Activated CD8-positive, alpha-beta T cell treated with anti-CD3 and anti-CD28 coated beads, Interleukin-2, amount 10 ng/mL, durations not matched to agents 7 days and 5 days (primary cell): ENCODE results near the gene AKT3. TPM values are rescaled to one million over a fixed set of nuclear protein-coding genes. Genes with fewer than 3 reads are reported as not detected.

ENCODE experiments used
- ATAC-seq: fragments of 150-1000 bp; cut with Tn5 transposase; one replicate; pipeline ENCODE4 v1.10.0; 2021; ENCODE audit warnings: moderate library complexity
- CTCF ChIA-PET: fragments of 350-600 bp; sonication (Branson Sonifier 250); formaldehyde crosslinking; loops from one replicate; lab custom pipeline; 2021; ENCODE audit warnings: antibody characterized with exemption; lab: Charles Lee
- POLR2A ChIA-PET: fragments of 350-600 bp; sonication (Branson Sonifier 250); formaldehyde crosslinking; loops from one replicate; lab custom pipeline; 2021; ENCODE audit warnings: antibody characterized with exemption; lab: Charles Lee
- DNase-seq: peaks from one replicate; pipeline ENCODE4 v3.0.0-alpha.2; 2020
- H3K27ac Mint-ChIP-seq: one replicate; pipeline ENCODE4 v1.8.0; 2021; ENCODE audit warnings: mild to moderate bottlenecking, mixed read lengths
- H3K27me3 Mint-ChIP-seq: one replicate; pipeline ENCODE4 v1.8.0; 2021; ENCODE audit warnings: low read depth, mixed read lengths
- H3K36me3 Mint-ChIP-seq: one replicate; pipeline ENCODE4 v1.8.0; 2021; ENCODE audit warnings: low read depth, mixed read lengths
- H3K4me1 Mint-ChIP-seq: one replicate; pipeline ENCODE4 v1.8.0; 2021; ENCODE audit warnings: low read depth, mixed read lengths
- H3K4me3 Mint-ChIP-seq: one replicate; pipeline ENCODE4 v1.8.0; 2021; ENCODE audit warnings: mild to moderate bottlenecking, mixed read lengths
- H3K9me3 Mint-ChIP-seq: one replicate; pipeline ENCODE4 v1.8.0; 2022; ENCODE audit warnings: mixed read lengths; ENCODE audit not compliant: insufficient read depth
- total RNA-seq, 2 experiments: library from RNA; stranded (reverse); gene quantifications; one replicate each; pipeline ENCODE4 v1.2.3, GENCODE V29; 2021

The AKT3 gene
- total RNA-seq, 2 experiments from 2014 or later = 23.9 to 25.2 TPM

GRCh38 chr1:243742819-243743218 lies 107.2 kb downstream of the AKT3 start:
- Mint-ChIP-seq H3K9me3 (peaks cover 4% of the 10 kb centered on the region), H3K36me3 (peaks cover 3% of the 10 kb centered on the region), H3K27ac (no peak overlapping the region), H3K27me3 (no peaks in the 10 kb centered on the region), H3K4me1 (peaks cover 11% of the 10 kb centered on the region), H3K4me3 (no peak overlapping the region)
- DNase-seq = no peak
- POLR2A ChIA-PET = no interaction called here
- CTCF ChIA-PET = interaction anchor here (0.6 to 0.7 kb wide), 3 partner anchors 8 to 399 kb away, joined by 3 read pairs; no protein-coding TSS in a partner anchor
- no peak for ATAC-seq

- Mint-ChIP-seq H3K9me3 (peaks cover 4% of the 10 kb centered on the region), H3K36me3 (peaks cover 3% of the 10 kb centered on the region), H3K4me1 (peaks cover 11% of the 10 kb centered on the region), H3K4me3 (no peak overlapping the region), H3K27me3 (no peaks in the 10 kb centered on the region), H3K27ac (no peak overlapping the region)
- DNase-seq (no peak), ATAC-seq (no peak)
- POLR2A ChIA-PET = no interaction called here
- CTCF ChIA-PET = interaction anchor here (1.1 to 1.6 kb wide), 2 partner anchors 9 to 397 kb away, joined by 4 read pairs; no protein-coding TSS in a partner anchor
These were observed 109.6 kb downstream of the AKT3 start for GRCh38 chr1:243740255-243740999.

- Mint-ChIP-seq H3K27me3 (no peaks in the 10 kb centered on the region), H3K27ac (no peak overlapping the region), H3K4me3 (no peak overlapping the region), H3K9me3 (peaks cover 4% of the 10 kb centered on the region), H3K4me1 (peaks cover 11% of the 10 kb centered on the region), H3K36me3 (peaks cover 3% of the 10 kb centered on the region)
- CTCF ChIA-PET = interaction anchor here (1.1 to 1.6 kb wide), 2 partner anchors 8 to 396 kb away, joined by 4 read pairs; no protein-coding TSS in a partner anchor
- POLR2A ChIA-PET = no interaction called here
- ATAC-seq = no peak
- no peak for DNase-seq
These were observed 110.6 kb downstream of the AKT3 start for GRCh38 chr1:243739335-243740003.

DNA sequence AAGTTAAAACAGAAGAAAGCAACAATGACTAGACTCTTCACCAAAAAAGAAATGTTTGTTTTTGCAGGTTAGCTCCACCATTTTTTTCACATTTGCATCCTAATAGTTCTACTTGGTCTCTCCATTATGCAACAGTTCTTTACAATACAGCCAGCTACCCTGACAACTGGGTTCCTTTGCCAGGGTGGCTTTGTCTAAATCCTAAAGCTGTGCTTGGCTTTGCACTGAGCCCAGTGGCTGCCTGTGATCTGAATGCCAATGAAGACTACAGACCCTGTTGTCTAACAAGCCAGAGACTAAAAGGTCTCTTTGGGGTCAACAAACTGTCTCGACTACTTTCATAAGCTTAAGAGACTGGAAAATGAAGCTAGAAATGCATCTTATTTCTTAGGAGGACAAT lies 112.0 kb downstream of the AKT3 start:
- Mint-ChIP-seq H3K36me3 (no peaks in the 10 kb centered on the region), H3K4me3 (no peak overlapping the region), H3K4me1 (peaks cover 11% of the 10 kb centered on the region), H3K27me3 (no peaks in the 10 kb centered on the region), H3K9me3 (peaks cover 4% of the 10 kb centered on the region), H3K27ac (no peak overlapping the region)
- ChIA-PET CTCF (interaction anchor here (1.0 kb wide), 1 partner anchor 28 kb away, joined by 3 read pairs; no protein-coding TSS in a partner anchor), POLR2A (no interaction called here)
- no peak for ATAC-seq
- no peak for DNase-seq

DNA sequence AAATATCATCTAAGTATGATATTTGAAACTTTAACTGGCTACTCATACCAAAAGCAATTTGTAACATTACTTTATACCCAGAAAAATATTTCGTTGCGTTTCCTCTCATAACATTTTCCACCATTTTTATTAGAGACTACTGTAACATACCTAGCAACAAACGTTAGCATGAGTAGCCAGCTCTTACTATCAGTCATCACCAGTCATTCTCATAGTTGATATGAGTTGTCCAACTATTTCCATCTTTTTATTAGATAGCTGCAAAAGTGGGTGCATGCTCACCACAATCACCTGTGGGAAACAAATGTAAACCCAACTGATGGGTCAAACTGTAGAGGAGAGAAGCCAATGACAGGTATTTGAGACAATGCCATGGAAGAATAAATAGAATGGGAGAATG lies 114.6 kb downstream of the AKT3 start:
- ATAC-seq = no peak
- no peaks in the 10 kb centered on the region for H3K36me3 Mint-ChIP-seq
- H3K4me1 Mint-ChIP-seq = peaks cover 14% of the 10 kb centered on the region
- ChIA-PET CTCF (interaction anchor here (1.4 kb wide), 1 partner anchor 13 kb away, joined by 3 read pairs; no protein-coding TSS in a partner anchor), POLR2A (no interaction called here)
- DNase-seq = no peak
- no peaks in the 10 kb centered on the region for H3K9me3 Mint-ChIP-seq
- no peak overlapping the region for H3K4me3 Mint-ChIP-seq
- no peak overlapping the region for H3K27ac Mint-ChIP-seq
- H3K27me3 Mint-ChIP-seq = no peaks in the 10 kb centered on the region

DNA sequence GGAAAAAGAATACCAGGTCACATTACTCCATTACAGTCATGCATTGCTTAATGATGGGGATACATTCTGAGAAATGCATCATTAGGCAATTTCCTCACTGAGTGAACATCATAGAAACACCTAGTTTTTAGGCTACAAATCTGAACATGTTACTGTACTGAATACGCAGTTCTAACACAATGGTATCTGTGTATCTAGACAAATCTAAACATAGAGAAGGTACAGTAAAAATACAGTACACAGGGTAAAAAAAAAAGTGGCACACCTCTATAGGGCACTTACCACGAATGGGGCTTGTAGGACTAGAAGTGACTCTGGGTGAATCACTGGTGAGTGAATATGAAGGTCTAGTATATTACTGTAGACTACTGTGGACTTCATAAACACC lies 115.7 kb downstream of the AKT3 start:
- peaks cover 9% of the 10 kb centered on the region for H3K4me1 Mint-ChIP-seq
- POLR2A ChIA-PET = no interaction called here
- H3K4me3 Mint-ChIP-seq = no peak overlapping the region
- DNase-seq (no peak), ATAC-seq (no peak)
- H3K36me3 Mint-ChIP-seq = peaks cover 3% of the 10 kb centered on the region
- no peak overlapping the region for H3K27ac Mint-ChIP-seq
- no peaks in the 10 kb centered on the region for H3K27me3 Mint-ChIP-seq
- H3K9me3 Mint-ChIP-seq = no peaks in the 10 kb centered on the region
- CTCF ChIA-PET = interaction anchor here (0.6 to 1.0 kb wide), 2 partner anchors 9 kb away, joined by 3 read pairs; no protein-coding TSS in a partner anchor

- H3K36me3 Mint-ChIP-seq = peaks cover 5% of the 10 kb centered on the region
- CTCF ChIA-PET = interaction anchor here (1.1 kb wide), 1 partner anchor 15 kb away, joined by 4 read pairs; no protein-coding TSS in a partner anchor
- H3K27me3 Mint-ChIP-seq = no peaks in the 10 kb centered on the region
- ATAC-seq (no peak), DNase-seq (no peak)
- H3K4me3 Mint-ChIP-seq = no peak overlapping the region
- no peaks in the 10 kb centered on the region for H3K9me3 Mint-ChIP-seq
- H3K27ac Mint-ChIP-seq = no peak overlapping the region
- H3K4me1 Mint-ChIP-seq = peaks cover 9% of the 10 kb centered on the region
- POLR2A ChIA-PET = no interaction called here
These were observed 116.3 kb downstream of the AKT3 start for GRCh38 chr1:243733670-243734307.

DNA sequence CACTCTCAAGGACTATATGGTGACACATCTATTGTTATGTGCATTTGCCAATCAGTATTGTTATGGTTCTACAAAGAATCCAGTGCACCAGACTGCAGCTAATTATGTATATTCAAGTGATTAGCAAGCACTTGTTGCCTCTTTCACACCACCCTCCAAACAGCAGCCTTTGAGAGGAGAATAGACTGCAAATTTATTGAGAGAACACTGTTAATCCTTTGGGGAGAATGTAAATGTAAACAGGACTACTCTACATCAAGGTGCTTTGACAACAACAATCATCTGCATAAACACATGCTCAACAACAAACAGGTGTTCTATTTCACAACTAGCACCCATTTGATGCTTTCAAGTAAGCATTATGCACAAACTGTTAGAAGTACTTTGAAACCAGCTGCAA lies 117.4 kb downstream of the AKT3 start:
- Mint-ChIP-seq H3K27ac (no peak overlapping the region), H3K36me3 (peaks cover 5% of the 10 kb centered on the region), H3K27me3 (no peaks in the 10 kb centered on the region), H3K4me3 (no peak overlapping the region), H3K9me3 (no peaks in the 10 kb centered on the region), H3K4me1 (peaks cover 14% of the 10 kb centered on the region)
- DNase-seq (no peak), ATAC-seq (no peak)
- CTCF ChIA-PET = interaction anchor here (1.0 to 1.2 kb wide), 3 partner anchors 16 to 18 kb away, joined by 3 to 4 read pairs (median 3); no protein-coding TSS in a partner anchor
- POLR2A ChIA-PET = no interaction called here

DNA sequence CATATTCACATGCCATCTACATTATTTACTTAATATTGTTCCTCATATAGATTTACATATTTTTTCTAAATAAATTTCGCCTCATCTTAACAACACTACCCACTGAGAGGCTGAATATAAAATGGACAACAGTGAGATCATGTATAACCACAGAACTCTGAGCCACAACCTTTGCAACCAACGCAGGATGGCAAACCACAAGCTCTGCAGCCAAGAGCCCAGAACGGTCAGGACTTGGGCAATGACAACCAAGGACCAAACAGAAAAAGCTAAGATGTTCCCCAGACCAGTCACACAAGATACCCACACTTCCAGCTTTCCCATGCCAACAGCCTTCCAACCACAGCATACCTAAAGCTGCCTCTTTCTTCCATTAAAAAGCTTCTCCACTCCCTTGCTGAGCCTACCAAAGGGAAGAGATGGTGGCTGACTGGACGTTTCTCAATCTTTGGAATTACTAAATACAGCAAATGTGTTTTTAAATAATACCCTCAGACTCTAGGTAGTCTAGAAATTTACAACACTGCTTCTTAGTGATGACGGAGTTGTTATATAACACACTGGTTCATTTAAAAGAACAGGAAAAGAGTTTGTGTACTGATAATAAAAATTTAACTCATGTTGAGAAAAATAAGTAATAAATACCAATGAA lies 117.9 kb downstream of the AKT3 start:
- CTCF ChIA-PET = interaction anchor here (1.0 to 1.2 kb wide), 3 partner anchors 8 to 18 kb away, joined by 3 to 4 read pairs (median 3); no protein-coding TSS in a partner anchor
- Mint-ChIP-seq H3K27ac (no peak overlapping the region), H3K4me3 (no peak overlapping the region), H3K4me1 (peaks cover 17% of the 10 kb centered on the region), H3K27me3 (no peaks in the 10 kb centered on the region), H3K9me3 (no peaks in the 10 kb centered on the region), H3K36me3 (peaks cover 5% of the 10 kb centered on the region)
- DNase-seq (no peak), ATAC-seq (no peak)
- POLR2A ChIA-PET = interaction anchor here (0.7 kb wide), 1 partner anchor 151 kb away, joined by 3 read pairs; no protein-coding TSS in a partner anchor

DNA sequence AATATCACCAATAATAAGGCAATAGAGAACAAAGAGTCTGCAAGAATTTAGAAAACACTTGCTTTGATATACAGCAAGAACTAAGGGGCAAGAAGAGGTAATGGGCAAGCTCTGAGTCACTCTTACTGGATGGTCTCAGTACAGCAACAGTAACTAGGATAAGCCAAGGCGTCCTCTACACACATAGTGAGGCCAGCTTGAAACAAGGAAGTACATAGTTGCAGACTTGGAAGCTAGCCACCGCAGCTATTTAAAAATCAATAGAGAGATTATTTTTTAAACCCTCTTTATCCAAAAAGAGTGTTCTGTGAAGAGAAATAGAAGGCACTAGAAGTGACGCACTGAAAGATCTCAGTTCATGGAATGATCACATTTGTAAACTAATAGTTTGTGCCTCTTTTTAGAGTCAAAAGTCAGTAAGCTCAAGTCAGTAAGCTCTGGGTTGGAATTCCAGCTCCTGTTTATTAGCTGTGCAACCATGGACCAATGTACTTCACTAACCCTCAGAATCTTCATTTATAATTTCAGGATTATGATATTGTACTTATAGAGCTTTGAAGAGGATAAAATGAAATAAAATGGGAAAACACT lies 118.6 kb downstream of the AKT3 start:
- Mint-ChIP-seq H3K4me3 (no peak overlapping the region), H3K27ac (no peak overlapping the region), H3K27me3 (no peaks in the 10 kb centered on the region), H3K36me3 (peaks cover 5% of the 10 kb centered on the region), H3K4me1 (peaks cover 17% of the 10 kb centered on the region), H3K9me3 (no peaks in the 10 kb centered on the region)
- no peak for ATAC-seq
- no peak for DNase-seq
- ChIA-PET POLR2A (no interaction called here), CTCF (interaction anchor here (1.0 to 1.2 kb wide), 3 partner anchors 9 to 18 kb away, joined by 3 to 4 read pairs (median 3); no protein-coding TSS in a partner anchor)
